Measurements from ENCODE around the gene POLR1G.

DNA sequence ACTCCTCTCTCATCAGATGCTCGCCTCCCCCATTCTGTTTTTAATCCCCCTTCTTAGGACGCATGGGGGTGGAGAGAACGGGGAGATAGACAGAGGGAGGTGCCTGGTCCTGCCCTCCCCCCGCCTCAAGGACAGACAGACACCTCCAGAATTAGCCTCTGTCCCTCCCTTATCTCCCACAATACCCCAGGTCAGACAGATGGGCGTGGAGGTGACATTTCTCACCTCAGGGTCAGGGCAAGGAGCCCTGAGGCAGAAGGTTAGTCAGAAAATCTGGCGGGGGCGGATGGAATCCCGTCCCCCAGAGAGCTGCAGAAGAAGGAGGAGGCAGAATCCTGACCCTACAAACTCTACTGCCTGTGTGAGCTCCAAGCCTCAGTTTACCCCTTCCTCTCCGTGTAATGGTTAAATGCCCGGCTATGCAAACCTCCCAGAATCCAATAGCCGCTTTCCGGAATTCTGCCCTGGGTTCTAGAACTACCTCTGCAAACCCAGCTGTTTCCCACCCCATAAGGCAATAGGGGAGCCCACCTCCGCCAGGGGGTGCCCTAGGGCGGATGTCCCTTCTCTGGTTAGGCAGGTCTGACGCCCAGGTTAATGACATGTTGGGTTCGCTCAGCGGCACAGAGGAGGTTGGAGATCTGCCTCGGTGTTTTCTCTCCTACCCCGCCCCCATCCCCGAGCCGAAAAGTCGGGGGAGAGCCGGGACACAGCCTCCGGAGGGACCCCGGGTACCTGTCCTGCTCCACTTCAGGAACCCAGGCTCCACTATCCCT is 2.5 kb upstream of the POLR1G start:
- TF ChIP-seq GATA2 (IDR thresholded peaks at IDR 0.05; ENCODE audit: low read depth, low read length) (no peak), GATA3 (IDR thresholded peaks at IDR 0.05; ENCODE audit: low read depth, low read length) (no peak)

Measured in SH-SY5Y (cell line).